Astrocyte (in vitro differentiated cells and primary cell): ENCODE data around the gene ITK. TPM values are rescaled to one million over a fixed set of nuclear protein-coding genes. Genes with fewer than 3 reads are reported as not detected.

Experiments
- DNase-seq: peaks from one replicate; pipeline ENCODE4 v3.0.0-alpha.2; 2010; ENCODE audit warnings: low read depth
- FAIRE-seq: peaks from 2 replicates; lab custom pipeline; 2011; peaks lifted over from hg19 to GRCh38; lab: Jason Lieb, UNC
- H2AFZ ChIP-seq: 2 replicates; pipeline ENCODE4 v1.6.0; 2012; ENCODE audit warnings: low read depth, low read length, inconsistent platforms
- H3K27ac ChIP-seq: 2 replicates; pipeline ENCODE4 v1.5.1; 2011; ENCODE audit warnings: low read depth, low read length, inconsistent platforms
- H3K27me3 ChIP-seq: 2 replicates; pipeline ENCODE4 v1.6.0; 2011; ENCODE audit warnings: low read length, inconsistent platforms; ENCODE audit not compliant: insufficient read depth
- H3K36me3 ChIP-seq: 2 replicates; pipeline ENCODE4 v1.5.1; 2011; ENCODE audit warnings: low read length, inconsistent platforms; ENCODE audit not compliant: insufficient read depth
- H3K4me1 ChIP-seq: 2 replicates; pipeline ENCODE4 v1.5.1; 2011; ENCODE audit warnings: low read length, inconsistent platforms; ENCODE audit not compliant: insufficient read depth
- H3K4me2 ChIP-seq: 2 replicates; pipeline ENCODE4 v1.6.0; 2012; ENCODE audit warnings: low read length, inconsistent platforms
- H3K4me3 ChIP-seq: 2 replicates; pipeline ENCODE4 v1.5.1; 2011; ENCODE audit warnings: low read depth, mild to moderate bottlenecking, low read length, inconsistent platforms; ENCODE audit not compliant: insufficient read depth
- H3K79me2 ChIP-seq: 2 replicates; pipeline ENCODE4 v1.6.0; 2012; ENCODE audit warnings: mild to moderate bottlenecking, low read length, inconsistent platforms; ENCODE audit not compliant: insufficient read depth
- H3K9ac ChIP-seq: 2 replicates; pipeline ENCODE4 v1.6.0; 2012; ENCODE audit warnings: mild to moderate bottlenecking, low read length, inconsistent platforms
- H3K9me3 ChIP-seq: 2 replicates; pipeline ENCODE4 v1.5.1; 2012; ENCODE audit warnings: low read depth, mild to moderate bottlenecking, low read length, inconsistent platforms; ENCODE audit not compliant: insufficient read depth
- H4K20me1 ChIP-seq: 2 replicates; pipeline ENCODE4 v1.6.0; 2012; ENCODE audit warnings: low read length, inconsistent platforms; ENCODE audit not compliant: insufficient read depth
- H3K27ac Mint-ChIP-seq: one replicate; pipeline ENCODE4 v1.8.0; 2021; ENCODE audit warnings: mild to moderate bottlenecking, mixed read lengths; ENCODE audit not compliant: unreplicated experiment
- H3K27me3 Mint-ChIP-seq: one replicate; pipeline ENCODE4 v1.8.0; 2021; ENCODE audit warnings: low read depth, mixed read lengths; ENCODE audit not compliant: unreplicated experiment
- H3K36me3 Mint-ChIP-seq: one replicate; pipeline ENCODE4 v1.8.0; 2021; ENCODE audit warnings: low read depth, mixed read lengths; ENCODE audit not compliant: unreplicated experiment
- H3K4me1 Mint-ChIP-seq: one replicate; pipeline ENCODE4 v1.8.0; 2021; ENCODE audit warnings: low read depth, mixed read lengths; ENCODE audit not compliant: unreplicated experiment
- H3K4me3 Mint-ChIP-seq: one replicate; pipeline ENCODE4 v1.8.0; 2021; ENCODE audit warnings: mild to moderate bottlenecking, moderate library complexity, mixed read lengths; ENCODE audit not compliant: unreplicated experiment
- H3K9me3 Mint-ChIP-seq: one replicate; pipeline ENCODE4 v1.8.0; 2021; ENCODE audit warnings: mild to moderate bottlenecking, mixed read lengths; ENCODE audit not compliant: unreplicated experiment
- CTCF ChIP-seq: IDR thresholded peaks from 2 replicates; pipeline ENCODE4 v1.5.1; 2011; ENCODE audit warnings: low read depth, mild to moderate bottlenecking, inconsistent platforms, low read length, moderate library complexity; ENCODE audit not compliant: insufficient read depth
- EZH2 ChIP-seq: IDR thresholded peaks from 2 replicates; pipeline ENCODE4 v1.6.1; 2012; ENCODE audit warnings: mild to moderate bottlenecking, low read length, inconsistent platforms; ENCODE audit not compliant: insufficient read depth
- total RNA-seq: library from RNA; stranded (reverse); gene quantifications from 2 replicates; pipeline ENCODE4 v1.2.1, GENCODE V29; 2021

The ITK gene
- total RNA-seq, 1 donor from 2014 or later = 0.48 TPM

- peak; percentile 66 for DNase-seq
- H3K9me3 ChIP-seq = peaks cover 3% of the 10 kb centered on the region
- TF ChIP-seq CTCF (no peak), EZH2 (no peak)
- Mint-ChIP-seq H3K27ac (peak overlapping the region; percentile 99), H3K9me3 (peaks cover 8% of the 10 kb centered on the region), H3K4me3 (peak overlapping the region; percentile 18), H3K4me1 (peaks cover 17% of the 10 kb centered on the region), H3K36me3 (peaks cover 4% of the 10 kb centered on the region), H3K27me3 (peaks cover 6% of the 10 kb centered on the region)
- H3K36me3 ChIP-seq = no peaks in the 10 kb centered on the region
- peaks cover 3% of the 10 kb centered on the region for H3K4me1 ChIP-seq
- H3K4me2 ChIP-seq = no peak overlapping the region
- no peak overlapping the region for H3K4me3 ChIP-seq
- FAIRE-seq = peak; percentile 92
- no peaks in the 10 kb centered on the region for H3K79me2 ChIP-seq
- no peak overlapping the region for H2AFZ ChIP-seq
- peak overlapping the region; percentile 31 for H3K27ac ChIP-seq
- H4K20me1 ChIP-seq = no peaks in the 10 kb centered on the region
- H3K9ac ChIP-seq = peak overlapping the region; percentile 25
- H3K27me3 ChIP-seq = peaks cover 5% of the 10 kb centered on the region
These were observed 13.4 kb upstream of the ITK start for GRCh38 chr5:157167214-157167621.

- Histone ChIP-seq H3K4me2 (no peak overlapping the region), H3K9ac (no peak overlapping the region), H3K79me2 (no peaks in the 10 kb centered on the region), H2AFZ (no peak overlapping the region), H3K27me3 (peaks cover 5% of the 10 kb centered on the region), H3K9me3 (peaks cover 3% of the 10 kb centered on the region), H3K36me3 (no peaks in the 10 kb centered on the region), H4K20me1 (no peaks in the 10 kb centered on the region), H3K27ac (no peak overlapping the region), H3K4me1 (peaks cover 3% of the 10 kb centered on the region), H3K4me3 (no peak overlapping the region)
- DNase-seq = no peak
- H3K9me3 Mint-ChIP-seq = peaks cover 8% of the 10 kb centered on the region
- peaks cover 23% of the 10 kb centered on the region for H3K4me1 Mint-ChIP-seq
- no peak for FAIRE-seq
- no peak overlapping the region for H3K4me3 Mint-ChIP-seq
- peak overlapping the region; percentile 85 for H3K27ac Mint-ChIP-seq
- H3K36me3 Mint-ChIP-seq = peaks cover 4% of the 10 kb centered on the region
- H3K27me3 Mint-ChIP-seq = no peaks in the 10 kb centered on the region
- TF ChIP-seq CTCF (no peak), EZH2 (no peak)
These were observed 12.4 kb upstream of the ITK start for GRCh38 chr5:157168286-157168685.

- Histone ChIP-seq H4K20me1 (no peaks in the 10 kb centered on the region), H3K9ac (no peak overlapping the region), H3K27ac (no peak overlapping the region), H3K4me2 (no peak overlapping the region), H2AFZ (no peak overlapping the region), H3K36me3 (no peaks in the 10 kb centered on the region), H3K4me1 (no peaks in the 10 kb centered on the region), H3K27me3 (peaks cover 4% of the 10 kb centered on the region), H3K79me2 (no peaks in the 10 kb centered on the region), H3K4me3 (no peak overlapping the region), H3K9me3 (peaks cover 3% of the 10 kb centered on the region)
- Mint-ChIP-seq H3K27me3 (peaks cover 4% of the 10 kb centered on the region), H3K36me3 (peaks cover 4% of the 10 kb centered on the region), H3K9me3 (peaks cover 8% of the 10 kb centered on the region), H3K4me3 (no peak overlapping the region), H3K27ac (no peak overlapping the region), H3K4me1 (peaks cover 12% of the 10 kb centered on the region)
- FAIRE-seq = no peak
- DNase-seq = no peak
- TF ChIP-seq EZH2 (no peak), CTCF (no peak)
These were observed 8.2 kb upstream of the ITK start for GRCh38 chr5:157172403-157172802.
